ENCODE measurements around the gene ZNF784.

The ZNF784 gene

GRCh38 chr19:55642153-55643002 is 18.0 kb upstream of the ZNF784 start:
- peak; percentile 30 for DNase-seq

GRCh38 chr19:55641426-55642152 is 17.2 kb upstream of the ZNF784 start:
- peak; percentile 44 for DNase-seq

GRCh38 chr19:55640577-55641425 is 16.4 kb upstream of the ZNF784 start, which contains the start of gene ZNF580:
Gene ZNF580, plus strand, starts transcription at chr19:55641002. Its CDS starts 1,507 bp downstream, at chr19:55642509.
- peak; percentile 81 for DNase-seq

- peak; percentile 80 for DNase-seq
Measured at GRCh38 chr19:55640043-55640576, 15.7 kb upstream of the ZNF784 start.

- DNase-seq, result peak; percentile 85
Measured at GRCh38 chr19:55638864-55639359, 14.5 kb upstream of the ZNF784 start.

- DNase-seq, result no peak
Measured at GRCh38 chr19:55637534-55637933, 13.2 kb upstream of the ZNF784 start.

- no peak for DNase-seq
Measured at GRCh38 chr19:55636723-55637122, 12.4 kb upstream of the ZNF784 start.

- DNase-seq, result no peak
Measured at GRCh38 chr19:55635856-55636440, 11.6 kb upstream of the ZNF784 start.

GRCh38 chr19:55635334-55635717 is 11.0 kb upstream of the ZNF784 start:
- no peak for DNase-seq

- peak; percentile 67 for DNase-seq
Measured at GRCh38 chr19:55633861-55634260, 9.5 kb upstream of the ZNF784 start.

- DNase-seq, result peak; percentile 98
Measured at GRCh38 chr19:55632463-55632834, 8.1 kb upstream of the ZNF784 start.

- no peak for DNase-seq
Measured at GRCh38 chr19:55626350-55626749, 2.0 kb upstream of the ZNF784 start.

GRCh38 chr19:55625004-55625326 is 599 bp upstream of the ZNF784 start:
- no peak for DNase-seq

- DNase-seq, result no peak
Measured at GRCh38 chr19:55623561-55623960, 805 bp downstream of the ZNF784 start.

GRCh38 chr19:55623130-55623529 is 1.2 kb downstream of the ZNF784 start:
- no peak for DNase-seq

- DNase-seq, result no peak
Measured at GRCh38 chr19:55622242-55622969, 2.0 kb downstream of the ZNF784 start.

GRCh38 chr19:55621673-55622231 is 2.6 kb downstream of the ZNF784 start:
- DNase-seq, result no peak

- DNase-seq, result no peak
Measured at GRCh38 chr19:55621205-55621672, 3.1 kb downstream of the ZNF784 start.

GRCh38 chr19:55620410-55621204 is 3.8 kb downstream of the ZNF784 start:
- peak; percentile 77 for DNase-seq

GRCh38 chr19:55619286-55619685 is 5.1 kb downstream of the ZNF784 start:
- DNase-seq, result no peak
